HL-60 (cell line): Measurements from ENCODE around the gene WDR7.

Experiments used
- GABPA ChIP-seq: IDR thresholded peaks from 2 replicates; pipeline ENCODE4 v1.6.1; 2012; ENCODE audit warnings: low read depth
- POLR2AphosphoS5 ChIP-seq: IDR thresholded peaks from 2 replicates; pipeline ENCODE4 v1.6.1; 2012; ENCODE audit warnings: low read depth
- TF ChIP-seq, protein P1 (sequence below): IDR thresholded peaks from one replicate; pipeline ENCODE4 v1.5.1; 2011; ENCODE audit warnings: low read length, control low read depth, inconsistent platforms; ENCODE audit not compliant: insufficient read depth
- TF ChIP-seq, protein P2 (sequence below): IDR thresholded peaks from 2 replicates; pipeline ENCODE4 v1.6.1; 2012; ENCODE audit warnings: low read depth; ENCODE audit not compliant: insufficient replicate concordance

DNA sequence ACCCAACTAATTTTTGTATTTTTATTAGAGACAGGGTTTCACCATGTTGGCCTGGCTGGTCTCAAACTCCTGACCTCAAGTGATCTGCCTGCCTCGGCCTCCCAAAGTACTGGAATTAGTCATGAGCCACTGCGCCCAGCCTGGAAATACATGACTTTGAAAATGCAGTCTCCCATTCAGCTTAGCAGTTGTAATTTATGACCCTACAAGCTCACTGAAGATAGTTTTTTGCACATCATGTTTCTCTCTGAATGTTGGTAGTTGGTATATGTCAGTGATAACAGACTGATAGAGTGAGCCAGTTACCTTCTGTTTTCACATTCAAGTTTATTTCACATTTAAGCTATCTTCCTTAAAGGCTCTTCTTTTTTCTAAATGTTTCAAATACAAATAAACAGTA lies 7.1 kb downstream of the WDR7 start:
- TF ChIP-seq POLR2AphosphoS5 (no peak), GABPA (no peak)
- TF ChIP-seq, protein P1, sequence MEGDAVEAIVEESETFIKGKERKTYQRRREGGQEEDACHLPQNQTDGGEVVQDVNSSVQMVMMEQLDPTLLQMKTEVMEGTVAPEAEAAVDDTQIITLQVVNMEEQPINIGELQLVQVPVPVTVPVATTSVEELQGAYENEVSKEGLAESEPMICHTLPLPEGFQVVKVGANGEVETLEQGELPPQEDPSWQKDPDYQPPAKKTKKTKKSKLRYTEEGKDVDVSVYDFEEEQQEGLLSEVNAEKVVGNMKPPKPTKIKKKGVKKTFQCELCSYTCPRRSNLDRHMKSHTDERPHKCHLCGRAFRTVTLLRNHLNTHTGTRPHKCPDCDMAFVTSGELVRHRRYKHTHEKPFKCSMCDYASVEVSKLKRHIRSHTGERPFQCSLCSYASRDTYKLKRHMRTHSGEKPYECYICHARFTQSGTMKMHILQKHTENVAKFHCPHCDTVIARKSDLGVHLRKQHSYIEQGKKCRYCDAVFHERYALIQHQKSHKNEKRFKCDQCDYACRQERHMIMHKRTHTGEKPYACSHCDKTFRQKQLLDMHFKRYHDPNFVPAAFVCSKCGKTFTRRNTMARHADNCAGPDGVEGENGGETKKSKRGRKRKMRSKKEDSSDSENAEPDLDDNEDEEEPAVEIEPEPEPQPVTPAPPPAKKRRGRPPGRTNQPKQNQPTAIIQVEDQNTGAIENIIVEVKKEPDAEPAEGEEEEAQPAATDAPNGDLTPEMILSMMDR = no peak
- TF ChIP-seq, protein P2, sequence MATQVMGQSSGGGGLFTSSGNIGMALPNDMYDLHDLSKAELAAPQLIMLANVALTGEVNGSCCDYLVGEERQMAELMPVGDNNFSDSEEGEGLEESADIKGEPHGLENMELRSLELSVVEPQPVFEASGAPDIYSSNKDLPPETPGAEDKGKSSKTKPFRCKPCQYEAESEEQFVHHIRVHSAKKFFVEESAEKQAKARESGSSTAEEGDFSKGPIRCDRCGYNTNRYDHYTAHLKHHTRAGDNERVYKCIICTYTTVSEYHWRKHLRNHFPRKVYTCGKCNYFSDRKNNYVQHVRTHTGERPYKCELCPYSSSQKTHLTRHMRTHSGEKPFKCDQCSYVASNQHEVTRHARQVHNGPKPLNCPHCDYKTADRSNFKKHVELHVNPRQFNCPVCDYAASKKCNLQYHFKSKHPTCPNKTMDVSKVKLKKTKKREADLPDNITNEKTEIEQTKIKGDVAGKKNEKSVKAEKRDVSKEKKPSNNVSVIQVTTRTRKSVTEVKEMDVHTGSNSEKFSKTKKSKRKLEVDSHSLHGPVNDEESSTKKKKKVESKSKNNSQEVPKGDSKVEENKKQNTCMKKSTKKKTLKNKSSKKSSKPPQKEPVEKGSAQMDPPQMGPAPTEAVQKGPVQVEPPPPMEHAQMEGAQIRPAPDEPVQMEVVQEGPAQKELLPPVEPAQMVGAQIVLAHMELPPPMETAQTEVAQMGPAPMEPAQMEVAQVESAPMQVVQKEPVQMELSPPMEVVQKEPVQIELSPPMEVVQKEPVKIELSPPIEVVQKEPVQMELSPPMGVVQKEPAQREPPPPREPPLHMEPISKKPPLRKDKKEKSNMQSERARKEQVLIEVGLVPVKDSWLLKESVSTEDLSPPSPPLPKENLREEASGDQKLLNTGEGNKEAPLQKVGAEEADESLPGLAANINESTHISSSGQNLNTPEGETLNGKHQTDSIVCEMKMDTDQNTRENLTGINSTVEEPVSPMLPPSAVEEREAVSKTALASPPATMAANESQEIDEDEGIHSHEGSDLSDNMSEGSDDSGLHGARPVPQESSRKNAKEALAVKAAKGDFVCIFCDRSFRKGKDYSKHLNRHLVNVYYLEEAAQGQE = no peak
